HG03039 (cell line): ENCODE results near the gene INSR.
"Not testable (repeated sequence)": the region's sequence is repeated elsewhere in the genome, so short reads cannot be mapped to it uniquely, and the experiment has no call there.

Source experiments
- ATAC-seq: cut with Tn5 transposase; IDR thresholded peaks from one replicate; pipeline ENCODE4 v1.9.1; 2021; ENCODE audit warnings: mild to moderate bottlenecking, moderate library complexity; ENCODE audit not compliant: unreplicated experiment

The INSR gene

GRCh38 chr19:7293762-7294557 is at the start of gene INSR:
INSR (minus strand) TSS chr19:7294414; CDS start chr19:7293891, 523 bp downstream.
- ATAC-seq: peak; percentile 61

GRCh38 chr19:7342143-7342542 is 47.9 kb upstream of the INSR start:
- no peak for ATAC-seq

- ATAC-seq: no peak
These were observed 47.0 kb upstream of the INSR start for GRCh38 chr19:7340959-7341837.

DNA sequence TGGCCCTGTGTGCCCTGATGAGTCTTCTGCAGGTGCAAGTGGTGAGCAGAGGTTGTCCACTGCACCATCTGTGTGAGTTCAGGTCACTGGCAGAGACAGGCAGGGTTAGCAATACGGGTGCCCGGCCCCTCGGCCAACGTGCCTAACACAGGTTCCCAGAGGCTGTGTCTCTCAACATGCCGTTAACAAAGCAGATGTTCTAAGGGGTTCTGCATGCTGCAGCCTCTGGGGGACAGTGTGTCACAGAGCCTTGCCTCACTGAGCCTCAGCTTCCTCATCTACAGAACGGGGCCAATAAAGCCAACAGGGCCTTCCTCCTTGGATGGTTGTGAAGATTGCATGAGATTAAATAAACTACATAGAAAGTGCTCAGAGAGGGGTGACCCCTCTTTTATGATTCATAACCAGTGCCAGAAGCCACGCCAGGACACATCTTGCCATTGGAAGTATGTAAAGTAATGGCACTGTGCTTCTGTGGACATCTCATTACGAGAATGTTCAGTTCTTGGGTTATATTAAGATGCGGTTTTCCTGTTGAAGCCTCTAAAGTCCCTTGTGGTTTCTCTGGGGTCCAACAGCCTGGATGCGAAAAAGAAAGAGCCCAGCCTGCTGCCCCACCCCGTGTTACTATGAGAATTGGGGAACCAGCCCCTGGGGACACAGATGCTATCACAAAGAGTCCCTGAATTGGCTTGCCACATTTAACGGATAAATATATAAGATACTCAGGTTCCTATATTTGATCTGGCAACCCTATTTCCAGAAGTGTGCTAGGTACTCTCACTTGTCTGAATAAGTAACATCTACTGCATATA is 43.4 kb upstream of the INSR start:
- ATAC-seq: peak; percentile 54

DNA sequence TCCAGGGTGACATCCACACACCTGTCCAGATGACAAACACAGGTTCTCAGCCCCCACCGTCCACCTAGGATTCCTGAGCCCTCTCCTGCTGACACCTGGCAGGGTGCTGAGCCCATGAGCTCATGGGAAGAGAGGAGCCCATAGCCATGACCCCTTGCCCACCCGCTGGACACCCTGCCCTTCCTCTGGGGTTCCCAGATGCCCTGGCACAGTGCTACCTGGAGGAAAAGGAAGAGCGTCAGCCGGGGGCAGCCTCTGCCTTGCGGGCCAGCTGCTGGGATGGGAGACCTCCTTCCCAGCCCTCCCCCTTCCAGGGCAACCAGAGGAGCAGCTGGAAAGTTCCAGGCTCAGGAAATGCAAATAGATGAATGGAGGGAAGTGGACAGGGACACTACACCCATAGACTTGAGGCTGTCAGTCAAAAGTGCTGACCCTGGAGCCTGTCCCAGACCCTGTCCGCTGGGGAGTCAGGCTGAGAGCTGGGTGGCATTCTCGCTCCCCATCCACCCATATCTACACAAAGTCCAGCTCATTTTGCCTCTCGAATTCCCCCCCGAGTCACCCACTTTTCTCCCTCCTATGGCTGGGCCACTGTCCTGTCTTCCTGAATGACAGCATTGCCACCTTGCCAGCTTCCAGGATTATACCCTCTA is 42.2 kb upstream of the INSR start:
- ATAC-seq: no peak

DNA sequence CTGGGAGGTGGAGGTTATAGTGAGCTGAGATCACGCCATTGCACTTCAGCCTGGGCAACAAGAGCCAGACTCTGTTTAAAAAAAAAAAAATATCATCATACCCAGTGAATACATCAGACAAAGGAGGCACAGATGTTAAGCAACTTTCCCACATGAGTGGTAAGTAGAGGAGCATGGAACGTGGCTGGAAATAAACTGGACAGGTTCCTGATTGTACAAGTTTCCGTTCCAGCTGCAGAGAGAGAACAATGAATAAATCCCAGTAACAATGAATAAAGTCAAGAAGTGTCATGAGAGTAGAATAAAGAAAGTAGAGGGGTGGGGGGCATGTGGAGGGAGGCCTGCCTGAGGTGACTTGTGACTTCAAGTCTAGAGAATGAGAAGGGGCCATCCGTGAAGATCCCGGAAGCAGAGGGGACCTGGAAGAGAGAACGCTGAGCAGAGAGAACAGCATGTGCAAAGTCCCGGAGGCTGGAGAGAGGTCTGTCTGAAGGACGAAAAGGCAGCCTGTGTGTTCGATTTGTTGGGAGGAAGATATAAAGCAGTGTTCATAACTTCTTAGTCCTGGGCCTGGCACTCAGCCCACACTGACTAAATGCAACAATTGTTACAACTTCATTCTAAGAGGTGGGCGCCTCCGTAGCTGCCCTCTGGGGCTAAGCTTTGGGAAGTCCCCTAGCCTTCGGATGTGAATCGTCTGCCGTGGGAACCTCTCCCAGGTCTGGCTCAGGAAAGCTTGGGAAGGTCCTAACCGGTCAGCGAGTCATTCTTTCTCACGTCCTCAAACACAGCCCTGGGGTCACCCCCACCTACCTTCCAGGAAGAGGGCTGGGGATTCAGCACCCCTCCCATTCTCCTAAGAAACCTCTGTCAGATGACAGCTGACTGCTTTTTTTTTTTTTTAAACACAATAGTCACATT is 39.2 kb upstream of the INSR start:
- no peak for ATAC-seq

- no peak for ATAC-seq
These were observed 37.2 kb upstream of the INSR start for GRCh38 chr19:7331446-7331845.

GRCh38 chr19:7328647-7329046 is 34.4 kb upstream of the INSR start:
- no peak for ATAC-seq

GRCh38 chr19:7327802-7328201 is 33.6 kb upstream of the INSR start:
- ATAC-seq: no peak

DNA sequence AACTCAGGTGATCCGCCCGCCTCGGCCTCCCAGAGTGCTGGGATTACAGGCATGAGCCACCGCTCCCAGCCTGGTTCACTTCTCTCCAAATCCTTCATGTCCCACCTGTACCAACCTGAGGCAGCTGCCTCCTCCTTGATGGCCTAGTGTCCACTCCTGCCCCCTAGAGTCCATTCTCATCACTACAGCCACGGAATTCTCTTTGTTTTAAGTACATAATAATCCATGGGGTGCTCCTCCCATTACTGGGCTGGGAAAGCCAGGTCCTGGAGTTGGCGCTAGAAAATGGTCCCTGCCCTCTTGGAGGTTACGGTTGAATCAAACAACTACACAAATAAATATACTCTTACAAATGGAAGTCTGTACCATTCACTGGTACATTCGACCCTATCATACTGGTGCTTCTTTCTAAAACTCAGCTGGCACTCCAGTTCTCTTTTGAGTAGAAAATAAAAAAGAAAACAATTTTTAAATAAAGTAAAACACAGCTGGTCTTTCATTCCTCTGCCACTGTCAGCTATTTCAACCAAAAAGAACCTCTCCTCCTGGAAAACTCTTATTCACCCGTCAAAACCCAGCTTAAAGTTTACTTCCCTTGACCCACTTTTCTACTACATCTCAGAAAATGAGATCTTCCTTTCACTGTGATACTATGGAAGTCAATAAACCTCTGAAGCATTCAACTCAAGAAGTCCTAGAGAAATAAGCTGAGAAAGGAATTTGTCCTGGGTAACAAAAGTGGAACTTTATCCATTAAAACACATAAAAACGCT is 32.1 kb upstream of the INSR start:
- no peak for ATAC-seq

DNA sequence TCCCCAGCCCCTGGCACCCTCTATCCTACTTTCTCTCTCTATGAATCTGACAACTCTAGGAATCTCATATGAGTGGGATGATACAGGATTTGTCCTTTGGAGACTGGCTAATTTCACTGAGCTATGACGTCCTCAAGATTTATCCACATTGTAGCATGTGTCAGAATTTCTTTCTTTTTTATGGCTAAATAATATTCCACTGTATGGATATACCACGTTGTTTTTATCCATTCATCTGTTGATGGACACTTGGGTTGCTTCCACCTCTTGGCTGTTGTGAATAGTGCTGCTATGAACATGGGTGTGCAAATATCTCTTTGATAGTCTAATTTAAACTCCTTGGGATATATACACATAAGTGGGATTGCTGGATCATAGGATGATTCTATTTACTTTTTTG is 24.0 kb upstream of the INSR start:
- no peak for ATAC-seq

DNA sequence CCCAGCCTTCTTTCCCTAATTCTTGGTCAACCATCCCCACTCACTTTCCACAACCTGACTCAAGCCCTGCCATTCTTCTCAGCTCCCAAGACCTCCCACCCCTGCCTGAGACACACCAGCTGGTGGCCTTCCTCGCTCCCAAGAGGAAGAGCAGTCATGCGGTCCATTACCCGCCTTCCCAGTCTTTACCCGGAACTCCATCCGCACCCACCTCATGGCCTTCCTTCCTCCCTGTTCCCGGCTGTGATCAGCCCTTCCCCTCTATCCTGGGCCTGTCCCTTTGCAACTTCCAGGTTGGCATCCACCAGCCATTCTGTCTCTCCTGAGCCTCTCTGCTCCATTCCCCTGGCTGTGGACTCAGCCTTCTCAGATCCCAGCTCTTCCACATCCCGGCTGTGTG is 18.6 kb upstream of the INSR start:
- no peak for ATAC-seq

DNA sequence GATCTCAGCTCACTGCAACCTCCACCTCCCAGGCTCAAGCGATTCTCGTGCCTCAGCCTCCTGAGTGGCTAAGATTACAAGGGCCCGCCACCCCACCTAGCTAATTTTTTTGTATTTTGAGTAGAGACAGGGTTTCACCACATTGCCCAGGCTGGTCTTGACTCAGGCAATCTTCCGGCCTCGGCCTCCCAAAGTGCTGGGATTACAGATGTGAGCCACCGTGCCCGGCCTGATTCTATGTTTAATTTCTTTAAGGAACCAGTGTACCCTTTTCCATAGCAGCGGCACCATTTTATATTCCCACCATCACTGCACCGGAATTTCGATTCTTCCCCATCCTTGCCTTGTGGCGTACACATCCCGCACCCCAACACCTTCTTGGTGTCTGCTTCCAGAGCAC is 17.7 kb upstream of the INSR start:
- ATAC-seq: no peak

DNA sequence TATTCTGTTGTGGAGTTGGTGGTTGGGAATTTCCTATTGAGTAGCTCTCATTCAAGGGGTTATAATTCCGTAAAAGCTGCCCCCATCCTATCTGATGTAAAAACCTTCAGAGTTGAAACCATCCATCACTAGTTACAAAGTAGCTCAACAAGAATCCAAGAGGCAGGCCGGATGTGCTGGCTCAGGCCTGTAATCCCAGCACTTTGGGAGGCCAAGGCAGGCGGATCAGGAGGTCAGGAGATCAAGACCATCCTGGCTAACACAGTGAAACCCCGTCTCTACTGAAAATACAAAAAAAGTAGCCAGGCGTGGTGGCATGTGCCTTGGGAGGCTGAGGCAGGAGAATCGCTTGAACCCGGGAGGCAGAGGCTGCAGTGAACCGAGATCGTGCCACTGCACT is 14.1 kb upstream of the INSR start:
- not testable (repeated sequence) for ATAC-seq

DNA sequence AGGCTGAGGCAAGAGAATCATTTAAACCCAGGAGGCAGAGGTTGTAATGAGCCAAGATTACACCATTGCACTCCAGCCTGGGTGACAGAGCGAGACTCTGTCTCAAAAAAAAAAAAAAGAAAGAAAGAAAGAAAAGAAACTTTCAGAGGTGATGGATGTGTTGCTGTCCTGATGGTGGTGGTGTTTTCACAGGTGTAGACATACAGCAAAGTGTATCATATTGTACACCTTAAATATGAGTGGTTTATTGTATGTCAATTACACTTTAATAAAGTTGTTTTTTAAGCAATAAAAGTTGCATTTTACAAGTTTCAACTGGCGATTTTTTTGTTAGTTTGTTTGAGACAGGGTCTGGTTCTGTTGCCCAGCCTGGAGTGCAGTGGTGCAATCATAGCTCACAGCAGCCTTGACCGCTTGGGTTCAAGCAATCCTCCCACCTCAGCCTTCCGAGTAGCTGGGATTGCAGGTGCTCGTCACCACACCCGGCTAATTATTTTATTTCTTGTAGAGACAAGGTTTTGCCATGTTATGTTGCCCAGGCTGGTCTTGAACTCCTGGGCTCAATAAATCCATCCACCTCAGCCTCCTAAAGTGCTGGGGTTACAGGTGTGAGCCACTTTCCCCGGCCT is 13.5 kb upstream of the INSR start:
- no peak for ATAC-seq

- ATAC-seq: no peak
These were observed 10.0 kb upstream of the INSR start for GRCh38 chr19:7304200-7304599.

- ATAC-seq: no peak
These were observed 9.3 kb upstream of the INSR start for GRCh38 chr19:7303470-7303869.

GRCh38 chr19:7301525-7301924 is 7.3 kb upstream of the INSR start:
- no peak for ATAC-seq
